HG02885 (cell line): ENCODE measurements around the gene HIVEP3.

Experiments
- ATAC-seq: cut with Tn5 transposase; IDR thresholded peaks from one replicate; pipeline ENCODE4 v1.9.1; 2021; ENCODE audit warnings: mild to moderate bottlenecking; ENCODE audit not compliant: unreplicated experiment, poor library complexity

Gene HIVEP3

GRCh38 chr1:41675401-41675800, 243.3 kb downstream of the HIVEP3 start:
- ATAC-seq, result no peak

DNA sequence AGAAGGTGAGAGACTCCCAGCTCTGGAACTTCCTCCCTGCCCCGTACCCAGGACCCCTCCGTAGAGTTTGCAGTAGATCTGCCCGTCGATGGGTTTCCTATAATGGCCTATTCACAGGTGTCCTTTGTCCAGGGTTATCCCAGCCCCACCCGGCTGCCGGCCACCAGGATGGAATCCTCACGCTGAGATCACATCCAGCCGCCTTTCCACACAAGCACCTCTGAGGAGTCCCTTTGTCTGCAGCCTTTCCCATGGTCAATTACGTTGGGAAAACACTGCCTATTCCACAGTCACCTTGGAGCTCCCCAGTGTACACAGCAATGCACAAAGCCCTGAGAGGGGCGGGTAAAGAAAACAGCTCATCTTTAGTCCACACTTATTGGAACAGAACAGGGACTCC, 244.2 kb downstream of the HIVEP3 start:
- ATAC-seq, result no peak

GRCh38 chr1:41673806-41674205, 244.9 kb downstream of the HIVEP3 start:
- ATAC-seq, result no peak

GRCh38 chr1:41673378-41673777, 245.3 kb downstream of the HIVEP3 start:
- peak; percentile 61 for ATAC-seq

DNA sequence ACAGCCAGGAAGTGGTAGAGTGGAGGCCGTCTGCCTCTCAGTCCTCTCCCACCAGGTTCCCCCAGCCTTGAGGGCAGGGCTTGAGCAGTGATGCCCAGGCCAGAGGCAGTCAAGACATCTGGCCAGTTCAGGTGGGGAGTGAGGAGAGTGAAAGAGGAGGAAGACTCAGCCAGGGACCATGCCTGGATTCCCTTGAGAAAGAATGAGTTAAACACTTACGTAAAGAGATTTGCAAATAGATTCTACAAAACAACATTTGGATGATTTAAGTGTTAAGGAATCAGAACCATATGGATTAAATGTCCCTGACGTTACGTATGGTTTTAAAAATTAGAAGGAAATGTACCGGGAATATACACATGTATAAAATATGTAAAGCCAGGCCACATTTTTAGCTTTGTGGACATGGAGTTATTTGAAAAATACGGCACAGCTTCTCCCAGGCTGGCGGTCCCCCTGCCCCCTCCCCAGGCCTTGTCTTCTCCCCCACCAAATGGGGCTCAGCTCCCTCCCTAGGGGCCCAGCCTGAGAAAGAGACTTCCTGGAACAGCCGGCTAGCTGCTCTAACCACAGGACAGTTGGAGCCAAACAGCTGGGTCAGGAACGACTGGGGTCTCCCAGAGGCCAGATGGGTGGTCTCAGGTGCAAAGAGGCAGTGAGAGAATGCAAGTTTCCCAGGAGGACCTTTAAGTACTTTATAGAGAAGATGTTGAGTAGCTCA, 245.9 kb downstream of the HIVEP3 start:
- ATAC-seq, result no peak

DNA sequence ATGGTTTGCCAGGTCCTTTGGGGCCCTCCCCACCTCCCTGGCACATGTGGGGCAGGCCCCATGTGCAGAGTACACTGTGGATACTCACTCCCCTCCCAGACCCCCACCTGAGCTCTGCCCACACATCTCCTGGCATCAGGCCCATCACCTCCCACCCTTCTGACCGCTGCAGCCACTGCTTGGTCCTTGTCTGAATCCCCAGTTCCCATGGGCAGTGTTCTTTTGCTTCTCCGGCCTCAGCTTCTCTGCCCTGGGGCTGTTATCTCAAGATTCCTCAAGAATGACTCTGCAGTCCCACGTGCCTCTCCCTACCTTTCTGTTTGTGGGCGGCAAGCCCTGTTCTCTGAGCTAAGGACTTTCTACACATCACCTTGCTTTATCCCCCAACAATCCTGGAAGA, 246.5 kb downstream of the HIVEP3 start:
- no peak for ATAC-seq

DNA sequence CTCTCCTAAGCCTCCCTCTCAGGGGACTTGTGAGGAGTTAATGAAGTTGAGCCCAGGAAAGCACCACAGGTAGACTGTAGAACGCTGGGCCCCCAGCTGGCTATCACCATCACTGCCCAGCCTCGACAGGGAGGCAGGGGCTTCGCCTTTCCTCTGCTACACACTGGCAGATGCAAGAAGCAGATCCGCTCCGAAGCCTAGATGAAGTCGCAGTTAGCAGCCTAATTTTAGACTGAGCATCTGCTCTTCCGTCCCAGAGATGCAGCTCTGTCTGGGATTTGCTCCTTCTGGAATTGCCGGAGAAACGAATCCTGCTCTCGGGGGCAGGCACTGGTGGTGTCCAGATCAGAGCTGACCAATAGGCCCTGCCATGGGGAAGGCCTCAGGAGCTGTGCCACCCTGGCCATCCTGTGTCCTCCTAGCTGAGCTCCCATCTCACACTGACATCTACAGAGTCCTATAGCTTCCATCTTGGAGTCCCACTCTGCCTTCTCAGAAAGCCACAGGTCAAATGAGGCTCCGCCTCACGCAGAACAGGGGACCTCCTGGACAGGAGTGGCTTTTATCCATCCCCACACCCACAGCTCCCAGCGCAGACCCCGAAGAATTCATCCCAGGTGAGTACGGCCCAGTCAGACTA, 247.5 kb downstream of the HIVEP3 start:
- ATAC-seq, result no peak

- no peak for ATAC-seq
Measured at GRCh38 chr1:41670217-41670957, 248.3 kb downstream of the HIVEP3 start.

GRCh38 chr1:41668967-41669366, 249.8 kb downstream of the HIVEP3 start:
- ATAC-seq, result no peak

- no peak for ATAC-seq
Measured at GRCh38 chr1:41668054-41668660, 250.6 kb downstream of the HIVEP3 start.

DNA sequence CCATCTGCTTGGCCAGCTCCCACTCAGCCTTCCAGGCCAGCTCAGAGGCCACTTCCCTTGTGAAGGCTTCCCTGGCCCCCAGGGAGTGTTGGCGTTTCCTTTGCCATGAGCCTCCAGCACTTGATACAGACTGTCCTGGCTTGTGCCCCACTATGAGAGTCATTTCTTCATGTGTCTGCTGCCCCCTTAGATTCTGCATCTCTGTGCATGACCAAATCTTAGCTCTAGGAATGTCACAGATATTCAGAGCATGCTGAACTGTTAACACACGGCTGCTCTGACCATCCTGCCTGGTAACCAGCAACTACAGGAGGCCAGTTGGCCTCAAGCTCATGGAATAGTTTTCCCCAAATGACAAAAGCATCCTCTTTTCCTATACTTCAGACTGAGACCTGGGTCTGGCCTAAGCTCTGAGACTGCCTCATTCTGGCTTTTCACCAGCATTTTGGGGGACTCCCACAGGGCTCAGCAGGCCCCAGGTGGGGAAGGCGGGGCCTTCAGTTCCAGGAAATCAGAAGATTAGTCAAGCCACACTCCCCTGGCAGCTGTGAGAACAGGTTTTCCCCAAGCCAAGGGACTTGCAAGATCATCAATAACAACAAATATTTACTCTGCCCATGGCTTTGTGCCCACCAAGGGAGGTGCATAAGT, 251.6 kb downstream of the HIVEP3 start:
- peak; percentile 62 for ATAC-seq

DNA sequence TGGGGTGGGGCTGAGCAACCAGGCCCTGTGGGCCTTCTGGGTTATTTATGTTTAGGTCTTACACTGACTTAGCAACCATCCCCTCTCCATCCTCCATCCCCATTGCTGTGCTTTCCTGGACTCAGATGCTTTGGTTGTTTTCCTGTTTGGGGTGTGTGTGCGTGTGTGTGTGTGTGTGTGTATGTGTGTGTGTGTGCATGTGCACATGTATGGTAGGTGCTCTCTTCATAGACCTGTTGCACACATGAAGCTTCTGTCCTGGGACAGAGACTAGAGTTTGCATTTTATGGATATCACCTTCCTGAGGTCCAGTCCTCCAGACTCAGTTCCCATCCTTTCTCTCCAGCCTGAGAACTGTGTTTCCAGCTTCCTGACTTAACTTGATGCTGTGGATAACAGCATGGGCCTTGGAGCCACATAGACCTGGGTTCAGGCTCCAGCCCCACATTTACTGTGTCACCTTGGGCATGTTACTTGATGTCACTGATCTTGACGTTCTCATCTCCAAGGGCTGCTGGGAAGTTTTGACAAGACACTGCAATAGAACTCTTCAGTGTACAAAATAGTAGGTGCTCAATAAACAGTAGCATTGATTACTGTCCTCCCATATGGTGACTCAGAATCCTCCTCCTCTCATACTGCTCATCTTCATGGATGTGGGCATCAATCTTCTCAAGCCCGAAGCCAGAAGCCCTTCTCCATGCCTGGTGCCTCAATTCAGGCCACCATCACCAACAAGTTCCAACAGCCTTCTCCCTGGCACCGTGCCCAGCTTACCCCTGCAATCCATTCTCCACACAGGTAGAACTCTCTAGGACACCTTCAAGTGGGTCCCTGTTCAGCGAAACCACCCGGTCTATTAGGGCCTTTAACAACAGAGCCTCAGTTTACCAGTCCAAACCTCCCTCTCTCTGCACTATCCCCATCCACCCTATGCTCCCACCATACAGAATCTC, 252.5 kb downstream of the HIVEP3 start:
- ATAC-seq, result no peak

GRCh38 chr1:41664861-41665640, 253.7 kb downstream of the HIVEP3 start:
- no peak for ATAC-seq

DNA sequence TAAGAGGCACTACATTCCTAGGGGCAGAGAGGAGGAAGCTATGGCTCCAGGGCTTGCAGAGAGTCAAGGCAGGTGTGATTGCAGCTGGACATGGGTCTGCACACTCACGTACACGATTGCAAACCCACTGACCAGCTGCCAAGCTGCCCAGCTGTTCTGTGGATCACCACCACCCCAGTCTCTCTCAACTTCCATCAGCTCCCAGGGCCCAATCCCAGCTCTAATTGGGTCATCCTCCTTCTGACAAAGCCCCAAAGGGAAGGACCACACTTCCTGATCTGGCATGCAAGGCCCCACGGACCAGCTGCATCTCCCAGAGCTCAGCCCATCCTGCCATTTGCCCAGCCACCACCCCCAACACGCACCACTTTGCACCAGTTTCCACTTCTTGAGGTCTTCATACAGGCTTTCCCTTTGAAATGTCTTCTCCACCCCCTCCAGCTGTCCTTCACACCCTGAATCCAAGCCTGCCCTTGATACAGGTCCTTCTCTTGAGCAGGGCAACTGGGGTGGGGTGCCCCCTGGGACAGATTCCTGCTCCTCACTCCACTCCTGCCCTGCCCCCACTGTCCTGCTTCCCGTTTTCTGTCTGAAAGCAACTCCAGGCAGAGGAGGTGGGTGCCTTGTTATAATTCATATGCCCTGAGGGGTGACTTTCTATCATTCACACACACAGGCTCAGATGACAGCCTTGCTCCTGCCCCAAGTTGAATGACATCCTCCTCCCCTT, 254.9 kb downstream of the HIVEP3 start:
- no peak for ATAC-seq

- ATAC-seq, result peak; percentile 1
Measured at GRCh38 chr1:41662765-41663437, 255.8 kb downstream of the HIVEP3 start.

DNA sequence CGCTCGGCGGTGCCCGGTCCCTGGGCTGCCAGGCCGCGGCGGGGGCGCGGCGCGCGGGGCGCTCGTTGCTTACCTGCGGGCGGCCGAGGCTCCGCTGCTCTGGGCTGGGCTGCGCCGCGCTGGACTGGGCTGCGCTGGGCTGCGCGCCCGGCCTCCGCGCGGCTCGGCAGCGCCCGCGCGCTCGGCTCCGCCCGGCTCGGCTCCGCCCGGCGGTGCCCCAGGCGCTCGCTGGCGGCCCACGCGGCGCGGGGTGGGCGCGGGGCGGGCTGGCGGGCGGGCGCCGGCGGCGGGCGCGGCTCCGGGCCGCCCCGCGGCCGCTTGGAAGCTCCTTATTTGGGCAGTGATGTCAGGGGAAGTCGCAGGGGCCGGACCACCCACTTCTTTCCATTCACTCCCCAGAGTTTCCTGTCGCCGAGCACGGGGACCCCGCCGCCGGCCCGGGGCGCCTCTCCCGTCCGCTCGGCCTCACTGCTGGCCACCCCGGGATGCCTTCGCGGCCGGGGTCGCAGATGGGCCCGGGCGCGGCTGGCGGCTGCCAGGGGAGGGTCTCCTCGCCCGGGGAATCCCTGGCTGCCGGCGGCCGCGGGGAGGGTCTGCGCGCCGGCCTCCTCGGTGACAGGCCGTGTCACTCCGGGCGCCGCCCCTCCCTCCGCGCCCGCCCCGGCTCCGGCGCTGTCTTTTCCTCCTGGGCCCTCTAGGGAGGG, 256.5 kb downstream of the HIVEP3 start:
- peak; percentile 72 for ATAC-seq
